Neural progenitor cell (in vitro differentiated cells): ENCODE measurements around the gene GPRASP3. TPM values are rescaled to one million over a fixed set of nuclear protein-coding genes. Genes with fewer than 3 reads are reported as not detected.
A peak's percentile ranks its signal among the peaks of the same experiment; 100 is the strongest.

ENCODE experiments used
- DNase-seq: peaks from one replicate; pipeline ENCODE4 v3.0.0-alpha.2; 2016; ENCODE audit warnings: low spot score
- H2AFZ ChIP-seq: fragments of 200-600 bp; sonication (generic); replicated peaks from 2 replicates; pipeline ENCODE4 v1.6.1; 2016; ENCODE audit warnings: antibody characterized with exemption
- H3F3A ChIP-seq: fragments of 200-600 bp; sonication (generic); 2 replicates; pipeline ENCODE4 v1.6.1; 2016; ENCODE audit warnings: antibody characterized with exemption, low read depth
- H3K27ac ChIP-seq: fragments of 200-600 bp; sonication (generic); 2 replicates; pipeline ENCODE4 v1.5.1; 2016; ENCODE audit warnings: mild to moderate bottlenecking
- H3K27me3 ChIP-seq: fragments of 200-600 bp; sonication (generic); 2 replicates; pipeline ENCODE4 v1.6.1; 2016; ENCODE audit warnings: mild to moderate bottlenecking, moderate library complexity
- H3K36me3 ChIP-seq: fragments of 200-600 bp; sonication (generic); 2 replicates; pipeline ENCODE4 v1.5.1; 2016
- H3K4me1 ChIP-seq: fragments of 200-600 bp; sonication (generic); 2 replicates; pipeline ENCODE4 v1.6.1; 2016; ENCODE audit warnings: mixed run types
- H3K4me2 ChIP-seq: fragments of 200-600 bp; sonication (generic); 2 replicates; pipeline ENCODE4 v1.6.1; 2016
- H3K4me3 ChIP-seq: fragments of 200-600 bp; sonication (generic); 2 replicates; pipeline ENCODE4 v1.5.1; 2016
- H3K79me2 ChIP-seq: fragments of 200-600 bp; sonication (generic); 2 replicates; pipeline ENCODE4 v1.6.1; 2016; ENCODE audit warnings: low read depth
- H3K9ac ChIP-seq: fragments of 200-600 bp; sonication (generic); 2 replicates; pipeline ENCODE4 v1.6.1; 2016
- H3K9me3 ChIP-seq: fragments of 200-600 bp; sonication (generic); 2 replicates; pipeline ENCODE4 v1.5.1; 2016; ENCODE audit warnings: low read depth
- H4K20me1 ChIP-seq: fragments of 200-600 bp; sonication (generic); 2 replicates; pipeline ENCODE4 v1.6.1; 2016; ENCODE audit warnings: low read depth
- H3K27ac Mint-ChIP-seq: 3 replicates; pipeline ENCODE4 v1.8.0; 2021; ENCODE audit warnings: mixed read lengths
- H3K27me3 Mint-ChIP-seq: 2 replicates; pipeline ENCODE4 v1.8.0; 2022; ENCODE audit warnings: low read depth, mild to moderate bottlenecking, inconsistent platforms, moderate library complexity, mixed read lengths; ENCODE audit not compliant: insufficient read depth
- H3K36me3 Mint-ChIP-seq: 3 replicates; pipeline ENCODE4 v1.8.0; 2021; ENCODE audit warnings: mixed read lengths
- H3K4me1 Mint-ChIP-seq: 3 replicates; pipeline ENCODE4 v1.8.0; 2021; ENCODE audit warnings: mixed read lengths
- H3K4me3 Mint-ChIP-seq: 3 replicates; pipeline ENCODE4 v1.8.0; 2021; ENCODE audit warnings: mild to moderate bottlenecking, moderate library complexity, mixed read lengths
- H3K9me3 Mint-ChIP-seq: 3 replicates; pipeline ENCODE4 v1.8.0; 2020; ENCODE audit warnings: mixed read lengths
- CTCF ChIP-seq: fragments of 200-600 bp; sonication (generic); IDR thresholded peaks from 2 replicates; pipeline ENCODE4 v1.5.1; 2017; ENCODE audit warnings: antibody characterized with exemption, mild to moderate bottlenecking
- EZH2 ChIP-seq: fragments of 200-600 bp; sonication (generic); IDR thresholded peaks from 2 replicates; pipeline ENCODE4 v1.6.1; 2017; ENCODE audit warnings: antibody characterized with exemption, mild to moderate bottlenecking, moderate library complexity
- EZH2phosphoT487 ChIP-seq: fragments of 200-600 bp; sonication (generic); IDR thresholded peaks from 2 replicates; pipeline ENCODE4 v1.6.1; 2017; ENCODE audit warnings: antibody characterized with exemption
- small RNA-seq: library from RNA; depleted of rRNA; stranded (forward); fragments of <200 nt; gene quantifications from one replicate; pipeline ENCODE3, GENCODE V24; 2015
- total RNA-seq: library from RNA; depleted of rRNA; stranded (reverse); fragments of >200 nt; gene quantifications from 2 replicates; pipeline ENCODE4 v1.2.3, GENCODE V29; 2015; ENCODE audit warnings: low replicate concordance

GPRASP3 gene
- total RNA-seq, 1 donor from 2014 or later: 20.0 TPM

GRCh38 chrX:102767287-102767686, 46.7 kb downstream of the GPRASP3 start:
- Histone ChIP-seq H3K79me2 (peaks cover 15% of the 10 kb centered on the region), H3K9ac (no peak overlapping the region), H3K9me3 (no peaks in the 10 kb centered on the region), H3K4me3 (no peak overlapping the region), H3F3A (no peaks in the 10 kb centered on the region), H3K27me3 (no peaks in the 10 kb centered on the region), H3K4me2 (no peak overlapping the region), H3K36me3 (no peaks in the 10 kb centered on the region), H3K27ac (no peak overlapping the region), H2AFZ (no peak overlapping the region), H4K20me1 (no peaks in the 10 kb centered on the region), H3K4me1 (no peaks in the 10 kb centered on the region)
- Mint-ChIP-seq H3K27ac (no peak overlapping the region), H3K27me3 (no peaks in the 10 kb centered on the region), H3K9me3 (no peaks in the 10 kb centered on the region), H3K36me3 (no peaks in the 10 kb centered on the region), H3K4me1 (peaks cover 8% of the 10 kb centered on the region), H3K4me3 (peak overlapping the region; percentile 77)
- TF ChIP-seq CTCF (no peak), EZH2phosphoT487 (no peak), EZH2 (no peak)
- DNase-seq: no peak

GRCh38 chrX:102768987-102769761, 48.6 kb downstream of the GPRASP3 start:
- peak overlapping the region; percentile 73 for H3K4me2 ChIP-seq
- H3K36me3 Mint-ChIP-seq: peaks cover 1% of the 10 kb centered on the region
- no peaks in the 10 kb centered on the region for H3F3A ChIP-seq
- no peaks in the 10 kb centered on the region for H3K9me3 ChIP-seq
- H3K9me3 Mint-ChIP-seq: peaks cover 4% of the 10 kb centered on the region
- no peaks in the 10 kb centered on the region for H4K20me1 ChIP-seq
- peak; percentile 88 for DNase-seq
- no peak overlapping the region for H3K27ac ChIP-seq
- H3K9ac ChIP-seq: peak overlapping the region; percentile 83
- H3K4me1 ChIP-seq: no peaks in the 10 kb centered on the region
- no peaks in the 10 kb centered on the region for H3K27me3 Mint-ChIP-seq
- no peak for TF ChIP-seq EZH2phosphoT487
- H3K36me3 ChIP-seq: no peaks in the 10 kb centered on the region
- H3K4me3 ChIP-seq: peak overlapping the region; percentile 61
- H3K27me3 ChIP-seq: no peaks in the 10 kb centered on the region
- peak overlapping the region; percentile 99 for H3K4me3 Mint-ChIP-seq
- peak overlapping the region; percentile 75 for H2AFZ ChIP-seq
- H3K79me2 ChIP-seq: peaks cover 15% of the 10 kb centered on the region
- H3K27ac Mint-ChIP-seq: peak overlapping the region; percentile 99
- H3K4me1 Mint-ChIP-seq: peaks cover 8% of the 10 kb centered on the region

Small RNAs within 50 kb of the gene (small RNA-seq; reads per million reads assigned to genes)
- gene RNU6-589P: not detected

Other genes starting within 250 kb of the GPRASP3 start
- gene TCP11X2, start 248.9 kb upstream of the GPRASP3 start, total RNA-seq: 0.88 and 1.1 TPM in 2 replicates
- 561 and 1,054 TPM in 2 replicates for gene TMSB15A, start 204.0 kb upstream of the GPRASP3 start, total RNA-seq
- 26.8 and 33.8 TPM in 2 replicates for gene ARMCX5, start 121.2 kb upstream of the GPRASP3 start, total RNA-seq
- gene GPRASP1, start 69.3 kb upstream of the GPRASP3 start, total RNA-seq: 7.0 and 7.3 TPM in 2 replicates
- gene GPRASP2, start 8.3 kb upstream of the GPRASP3 start, total RNA-seq: 39.0 and 44.0 TPM in 2 replicates
- gene RAB40AL, start 216.5 kb downstream of the GPRASP3 start, total RNA-seq: 0.31 TPM in 1 of 2 replicates, not detected in the other